HFFc6 (cell line): ENCODE results near the gene TEAD3. TPM values are rescaled to one million over a fixed set of nuclear protein-coding genes. Genes with fewer than 3 reads are reported as not detected.
"Not testable (repeated sequence)": the region's sequence is repeated elsewhere in the genome, so short reads cannot be mapped to it uniquely, and the experiment has no call there.

Source experiments
- DNase-seq: peaks from one replicate; pipeline ENCODE4 v3.0.0-alpha.2; 2018
- H3K27ac Mint-ChIP-seq: 2 replicates; pipeline ENCODE4 v1.8.0; 2020; ENCODE audit warnings: mild to moderate bottlenecking, mixed read lengths
- H3K27me3 Mint-ChIP-seq: 2 replicates; pipeline ENCODE4 v1.8.0; 2021; ENCODE audit warnings: mild to moderate bottlenecking, moderate library complexity, mixed read lengths; ENCODE audit not compliant: insufficient read depth
- H3K36me3 Mint-ChIP-seq: 2 replicates; pipeline ENCODE4 v1.8.0; 2021; ENCODE audit warnings: low read depth, mixed read lengths
- H3K4me1 Mint-ChIP-seq: 2 replicates; pipeline ENCODE4 v1.8.0; 2020; ENCODE audit warnings: low read depth, mixed read lengths
- H3K4me3 Mint-ChIP-seq: 2 replicates; pipeline ENCODE4 v1.8.0; 2020; ENCODE audit warnings: mild to moderate bottlenecking, moderate library complexity, mixed read lengths
- H3K9me3 Mint-ChIP-seq: 2 replicates; pipeline ENCODE4 v1.8.0; 2020; ENCODE audit warnings: mild to moderate bottlenecking, mixed read lengths
- total RNA-seq, 6 experiments: library from RNA; stranded (reverse); fragmentation: NEBNext Ultra II Directional; extraction: Animal tissue kit (Norgen Biotek cat#: 25700); gene quantifications; 2 replicates in 1 of 6; 3 replicates in 5 of 6; pipeline ENCODE4 v1.2.3, GENCODE V29; 2021
- TF ChIP-seq, protein P1 (sequence below): fragments of 200-600 bp; sonication (generic); IDR thresholded peaks from 2 replicates; pipeline ENCODE4 v1.5.0; 2021; ENCODE audit warnings: antibody characterized with exemption, mild to moderate bottlenecking

Gene TEAD3
- total RNA-seq, 6 experiments from 2014 or later: 34.2 to 39.5 (median 36.5) TPM

DNA sequence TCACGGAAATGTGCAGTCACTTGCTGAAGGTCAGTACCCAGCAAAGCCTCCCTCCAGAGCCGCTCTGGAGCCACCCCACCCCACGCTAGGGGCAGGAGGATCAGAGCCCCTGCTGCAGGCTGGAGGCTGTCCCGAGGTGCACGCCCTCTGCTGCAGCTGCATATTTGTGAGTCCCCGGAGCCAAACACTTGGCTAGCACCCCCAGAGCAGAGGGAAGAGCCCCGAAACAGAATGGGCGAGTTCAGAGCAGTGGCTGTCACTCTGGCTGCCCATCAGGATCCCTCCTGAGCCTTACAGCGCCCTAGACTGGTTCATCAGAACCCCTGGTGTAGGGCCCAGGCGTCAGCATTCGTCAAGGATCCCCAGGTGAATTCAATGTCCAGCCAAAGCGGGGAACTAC lies 25.3 kb upstream of the TEAD3 start:
- DNase-seq: no peak
- H3K4me1 Mint-ChIP-seq: 0 out of 2 replicates have a peak, but pooled peaks cover 5% of the 10 kb centered on the region
- no peaks in the 10 kb centered on the region for H3K9me3 Mint-ChIP-seq
- peaks cover 15% of the 10 kb centered on the region for H3K27me3 Mint-ChIP-seq
- H3K36me3 Mint-ChIP-seq: no peaks in the 10 kb centered on the region
- no peak overlapping the region for H3K27ac Mint-ChIP-seq
- TF ChIP-seq, protein P1, sequence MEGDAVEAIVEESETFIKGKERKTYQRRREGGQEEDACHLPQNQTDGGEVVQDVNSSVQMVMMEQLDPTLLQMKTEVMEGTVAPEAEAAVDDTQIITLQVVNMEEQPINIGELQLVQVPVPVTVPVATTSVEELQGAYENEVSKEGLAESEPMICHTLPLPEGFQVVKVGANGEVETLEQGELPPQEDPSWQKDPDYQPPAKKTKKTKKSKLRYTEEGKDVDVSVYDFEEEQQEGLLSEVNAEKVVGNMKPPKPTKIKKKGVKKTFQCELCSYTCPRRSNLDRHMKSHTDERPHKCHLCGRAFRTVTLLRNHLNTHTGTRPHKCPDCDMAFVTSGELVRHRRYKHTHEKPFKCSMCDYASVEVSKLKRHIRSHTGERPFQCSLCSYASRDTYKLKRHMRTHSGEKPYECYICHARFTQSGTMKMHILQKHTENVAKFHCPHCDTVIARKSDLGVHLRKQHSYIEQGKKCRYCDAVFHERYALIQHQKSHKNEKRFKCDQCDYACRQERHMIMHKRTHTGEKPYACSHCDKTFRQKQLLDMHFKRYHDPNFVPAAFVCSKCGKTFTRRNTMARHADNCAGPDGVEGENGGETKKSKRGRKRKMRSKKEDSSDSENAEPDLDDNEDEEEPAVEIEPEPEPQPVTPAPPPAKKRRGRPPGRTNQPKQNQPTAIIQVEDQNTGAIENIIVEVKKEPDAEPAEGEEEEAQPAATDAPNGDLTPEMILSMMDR: no peak
- no peak overlapping the region for H3K4me3 Mint-ChIP-seq

DNA sequence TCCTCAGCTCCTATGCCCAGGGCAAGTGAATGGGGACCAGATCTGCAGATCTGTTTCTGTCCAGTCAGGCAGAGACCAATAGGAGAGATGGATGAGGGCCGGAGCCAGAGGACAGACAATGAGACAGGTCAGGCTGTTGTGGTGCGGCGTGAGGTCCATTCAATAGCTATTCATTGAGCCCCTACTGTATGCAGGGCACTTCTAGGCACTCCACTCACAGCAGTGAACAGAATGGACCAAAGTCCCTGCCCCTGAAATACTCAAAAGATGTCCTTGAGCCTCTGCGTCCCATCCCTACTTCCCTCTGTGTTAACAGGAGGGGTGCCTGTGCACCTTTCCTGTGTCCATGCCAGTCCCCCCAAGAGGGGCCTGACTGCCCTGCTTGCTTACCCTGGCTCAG lies 24.4 kb upstream of the TEAD3 start:
- no peak for DNase-seq
- TF ChIP-seq, protein P1: no peak
- no peaks in the 10 kb centered on the region for H3K36me3 Mint-ChIP-seq
- H3K9me3 Mint-ChIP-seq: no peaks in the 10 kb centered on the region
- no peak overlapping the region for H3K27ac Mint-ChIP-seq
- no peak overlapping the region for H3K4me3 Mint-ChIP-seq
- peaks cover 13% of the 10 kb centered on the region for H3K27me3 Mint-ChIP-seq
- H3K4me1 Mint-ChIP-seq: 0 out of 2 replicates have a peak, but pooled peaks cover 5% of the 10 kb centered on the region

DNA sequence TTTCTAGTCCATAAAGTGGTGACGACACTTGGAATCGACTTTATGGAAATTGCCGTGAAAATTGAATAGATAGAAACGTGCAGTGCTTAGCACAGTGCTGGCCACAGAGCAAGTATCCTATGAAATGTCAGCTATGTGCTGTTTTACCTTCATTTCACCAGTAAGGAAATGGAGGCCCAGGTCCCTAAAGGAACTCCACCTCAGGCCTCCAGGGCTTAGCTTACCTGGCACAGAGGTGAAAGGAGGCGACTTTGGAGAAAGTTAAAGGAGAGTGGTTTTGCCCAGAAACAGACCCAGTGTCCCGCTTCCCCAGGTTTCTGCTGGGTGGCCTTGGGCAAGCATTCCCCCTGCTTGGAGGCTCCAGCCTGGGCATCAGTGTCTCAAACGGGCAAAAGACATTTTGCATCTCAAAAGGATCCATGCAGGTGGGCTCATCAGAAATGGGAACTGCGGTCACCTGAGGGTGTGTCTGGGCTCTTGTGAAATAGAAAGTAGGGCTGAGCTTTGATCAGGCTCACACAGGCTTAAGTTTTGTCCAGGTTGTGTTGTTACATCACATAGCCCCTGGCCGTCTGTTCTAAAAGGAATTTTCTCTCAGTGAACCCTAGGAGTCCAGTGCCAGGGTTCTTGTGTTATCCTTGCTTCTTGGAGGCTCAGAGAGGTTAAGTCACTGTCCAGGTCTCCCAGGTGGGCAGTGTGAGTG lies 22.6 kb upstream of the TEAD3 start:
- H3K4me1 Mint-ChIP-seq: 0 out of 2 replicates have a peak, but pooled peaks cover 5% of the 10 kb centered on the region

DNA sequence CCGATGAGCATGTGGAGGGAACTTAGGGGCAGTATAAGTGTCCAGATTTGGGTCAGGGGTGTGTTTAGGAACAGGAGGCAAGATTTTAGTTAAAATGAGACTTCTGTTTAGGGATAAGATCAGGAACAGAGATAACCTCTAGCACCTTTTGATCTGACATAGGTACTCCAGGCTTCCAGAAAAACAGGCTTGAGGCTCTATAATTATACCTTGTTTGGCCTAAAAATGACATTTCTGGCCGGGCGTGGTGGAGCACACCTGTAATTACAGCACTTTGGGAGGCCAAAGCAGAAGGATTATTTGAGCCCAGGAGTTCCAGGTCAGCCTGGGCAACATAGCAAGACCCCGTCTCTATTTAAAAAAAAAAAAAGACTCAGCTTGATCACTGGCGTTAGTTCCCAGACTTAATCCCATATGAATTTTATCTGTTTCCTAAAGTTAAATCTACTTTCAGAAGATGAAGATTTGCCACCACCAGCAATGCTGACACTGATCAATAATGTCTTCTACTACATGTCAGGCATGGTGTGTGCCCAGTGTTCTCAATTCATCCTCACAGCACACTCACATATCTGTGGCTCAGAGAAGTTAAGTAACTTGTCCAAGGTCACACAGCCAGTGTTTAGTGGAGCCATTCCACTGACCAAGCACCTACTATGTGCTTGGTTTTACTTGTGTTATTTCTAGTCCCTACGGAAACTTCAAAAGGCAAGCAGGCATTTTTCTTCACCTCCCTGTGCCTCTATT lies 21.9 kb upstream of the TEAD3 start:
- Mint-ChIP-seq H3K9me3 (no peaks in the 10 kb centered on the region), H3K36me3 (no peaks in the 10 kb centered on the region), H3K27me3 (peaks cover 17% of the 10 kb centered on the region), H3K4me3 (no peak overlapping the region), H3K27ac (no peak overlapping the region), H3K4me1 (0 out of 2 replicates have a peak, but pooled peaks cover 5% of the 10 kb centered on the region)
- DNase-seq: no peak
- TF ChIP-seq, protein P1: no peak

More for the DNA sequence above, 22.6 kb upstream of the TEAD3 start:
- Mint-ChIP-seq H3K4me3 (no peak overlapping the region), H3K27me3 (peaks cover 13% of the 10 kb centered on the region), H3K9me3 (no peaks in the 10 kb centered on the region), H3K36me3 (no peaks in the 10 kb centered on the region), H3K27ac (no peak overlapping the region)
- DNase-seq: no peak
- TF ChIP-seq, protein P1: no peak

DNA sequence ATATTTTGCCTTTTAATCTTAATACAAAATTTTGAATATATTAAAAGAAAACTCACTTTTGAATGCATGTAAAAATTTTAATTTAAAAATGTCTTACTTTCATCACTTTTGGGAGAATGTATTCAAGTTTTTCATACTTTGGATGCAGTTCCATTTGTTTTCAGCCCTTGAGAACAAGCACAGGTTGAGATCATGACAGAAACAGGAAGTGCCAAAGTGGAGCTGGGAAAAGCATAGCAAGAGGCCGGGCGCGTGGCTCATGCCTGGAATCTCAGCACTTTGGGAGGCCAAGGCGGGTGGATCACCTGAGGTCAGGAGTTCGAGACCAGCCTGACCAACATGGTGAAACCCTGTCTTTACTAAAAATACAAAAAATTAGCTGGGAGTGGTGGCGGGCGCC lies 21.1 kb upstream of the TEAD3 start:
- not testable (repeated sequence) for H3K4me3 Mint-ChIP-seq

DNA sequence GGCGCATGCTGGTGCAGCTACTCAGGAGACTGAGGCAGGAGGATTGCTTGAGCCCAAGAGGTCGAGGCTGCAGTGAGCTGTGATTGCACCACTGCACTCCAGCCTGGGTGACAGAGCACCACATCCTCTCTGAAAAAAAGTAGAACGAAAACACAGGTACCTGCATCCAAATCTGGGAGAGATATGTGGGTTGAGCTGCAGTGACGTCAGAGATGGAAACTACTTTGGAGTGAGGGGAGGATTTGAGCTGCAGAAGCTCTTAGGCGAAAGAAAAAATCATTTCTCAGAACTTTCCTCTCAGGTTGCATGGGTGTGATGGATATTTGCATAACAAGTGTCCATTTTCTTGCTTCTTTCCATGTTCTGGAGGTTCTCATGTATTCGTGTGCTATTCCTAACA lies 19.8 kb upstream of the TEAD3 start:
- Mint-ChIP-seq H3K27me3 (peaks cover 20% of the 10 kb centered on the region), H3K4me1 (no peaks in the 10 kb centered on the region), H3K27ac (no peak overlapping the region), H3K9me3 (no peaks in the 10 kb centered on the region), H3K36me3 (no peaks in the 10 kb centered on the region), H3K4me3 (no peak overlapping the region)
- TF ChIP-seq, protein P1: no peak
- no peak for DNase-seq

More for the DNA sequence above, 21.1 kb upstream of the TEAD3 start:
- H3K27me3 Mint-ChIP-seq: peaks cover 18% of the 10 kb centered on the region
- H3K9me3 Mint-ChIP-seq, H3K36me3 Mint-ChIP-seq, H3K27ac Mint-ChIP-seq, DNase-seq, H3K4me1 Mint-ChIP-seq: not testable (repeated sequence)

DNA sequence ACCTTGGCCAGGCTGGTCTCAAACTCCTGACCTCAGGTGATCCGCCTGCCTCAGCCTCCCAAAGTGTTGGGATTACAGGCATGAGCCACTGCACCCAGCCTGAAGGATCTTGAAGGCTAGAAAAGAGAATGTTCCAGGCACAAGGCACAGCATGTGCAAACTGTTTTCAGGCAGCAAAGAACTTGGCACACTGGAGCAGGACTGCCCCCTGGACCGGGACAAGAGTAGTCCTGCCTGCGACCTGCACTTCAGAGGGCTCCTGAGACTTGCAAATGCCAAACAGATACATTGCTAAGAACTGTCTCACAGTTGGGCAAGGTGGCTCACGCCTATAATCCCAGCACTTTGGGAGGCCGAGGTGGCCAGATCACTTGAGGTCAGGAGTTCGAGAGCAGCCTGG lies 19.1 kb upstream of the TEAD3 start:
- not testable (repeated sequence) for H3K36me3 Mint-ChIP-seq, H3K4me1 Mint-ChIP-seq, H3K27ac Mint-ChIP-seq, DNase-seq, H3K9me3 Mint-ChIP-seq, H3K4me3 Mint-ChIP-seq
- peaks cover 16% of the 10 kb centered on the region for H3K27me3 Mint-ChIP-seq
